Left hindlimb (tissue), 1 donor: ENCODE measurements around the gene AP4M1.
"Not testable (repeated sequence)": the region's sequence is repeated elsewhere in the genome, so short reads cannot be mapped to it uniquely, and the experiment has no call there.

ENCODE experiments used
- DNase-seq: peaks from one replicate; pipeline ENCODE4 v3.0.0-alpha.2; 2018

AP4M1 gene

GRCh38 chr7:100109521-100110163 is 8.2 kb downstream of the AP4M1 start:
- no peak for DNase-seq

- no peak for DNase-seq
Measured at GRCh38 chr7:100111156-100111555, 9.7 kb downstream of the AP4M1 start.

GRCh38 chr7:100111914-100112313 is 10.5 kb downstream of the AP4M1 start:
- DNase-seq: no peak

GRCh38 chr7:100115026-100115425 is 13.6 kb downstream of the AP4M1 start:
- DNase-seq: no peak

- no peak for DNase-seq
Measured at GRCh38 chr7:100118388-100119071, 17.1 kb downstream of the AP4M1 start.

- peak; percentile 96 for DNase-seq
Measured at GRCh38 chr7:100119072-100119969, 17.9 kb downstream of the AP4M1 start, which contains the start of the genes CNPY4 and TAF6. Gene CNPY4, plus strand, starts transcription at chr7:100119634. Its CDS starts 111 bp downstream, at chr7:100119745. Gene TAF6, minus strand, starts transcription at chr7:100119358. Its CDS starts 5,149 bp downstream, at chr7:100114209.

DNA sequence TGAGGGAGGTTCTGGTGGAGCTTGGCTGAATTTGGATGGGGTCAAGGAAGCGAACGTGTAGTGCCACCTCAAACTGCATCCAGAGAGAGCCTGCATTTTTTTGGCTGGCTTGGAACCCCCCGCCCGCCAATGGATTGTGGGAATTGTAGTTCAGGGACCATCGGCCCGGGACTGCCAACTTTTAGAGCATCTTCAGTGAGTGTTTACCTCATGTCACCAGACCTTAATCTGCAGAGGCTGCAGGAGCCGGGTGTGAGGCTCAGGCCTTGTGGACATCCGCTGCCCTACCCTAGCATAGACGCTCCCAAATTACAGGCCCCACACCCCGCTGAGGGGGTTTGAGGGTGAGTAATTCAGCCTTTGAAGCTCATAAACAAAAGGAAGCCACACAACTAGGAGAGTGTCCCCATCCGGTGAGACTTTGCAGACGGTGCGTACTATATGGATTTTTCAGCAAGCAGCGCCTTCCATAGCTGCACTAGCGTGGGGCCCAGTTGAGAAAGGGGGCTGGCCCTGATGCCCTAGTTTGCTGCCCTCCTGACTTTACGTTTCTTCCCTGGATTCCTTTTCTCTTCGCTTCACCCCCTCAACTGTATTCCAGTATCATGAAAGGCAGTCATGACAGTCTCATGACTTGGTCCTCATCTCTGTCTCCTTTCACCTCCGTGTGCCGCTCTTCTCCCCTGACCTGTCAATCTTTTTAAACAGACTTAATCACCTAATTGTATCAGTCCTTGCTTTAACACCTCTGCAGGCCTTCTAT is 18.7 kb downstream of the AP4M1 start:
- DNase-seq: peak; percentile 83

DNA sequence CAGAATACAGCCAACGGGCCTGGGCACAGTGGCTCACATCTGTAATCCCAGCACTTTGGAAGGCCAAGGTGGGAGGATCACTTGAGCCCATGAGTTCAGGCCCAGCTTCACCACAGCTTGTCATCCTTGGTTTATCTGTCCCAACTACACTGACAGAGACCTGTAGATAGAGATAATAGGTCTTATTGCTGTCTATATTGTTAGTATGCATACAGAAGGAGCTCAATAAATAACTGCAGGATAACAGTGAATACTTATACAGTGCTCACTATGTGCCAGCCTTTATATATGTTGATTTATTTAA is 19.2 kb downstream of the AP4M1 start:
- no peak for DNase-seq

DNA sequence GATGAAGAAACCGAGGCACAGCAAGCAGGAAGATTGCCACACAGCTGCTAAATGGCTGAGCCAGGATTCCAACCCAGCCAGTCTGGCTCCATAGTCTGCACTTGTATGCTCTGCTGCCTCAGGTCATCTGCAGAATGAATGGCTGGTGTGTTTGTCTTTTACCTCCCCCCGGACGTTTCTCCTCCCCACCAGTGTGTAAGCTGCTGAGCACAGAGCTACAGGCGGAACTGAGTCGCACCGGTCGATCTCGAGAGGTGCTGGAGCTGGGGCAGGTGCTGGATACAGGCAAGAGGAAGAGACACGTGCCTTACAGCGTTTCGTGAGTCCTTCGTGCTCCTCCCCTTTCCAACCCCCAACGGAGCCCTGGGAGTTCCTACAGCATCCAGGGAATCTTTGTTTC is 20.6 kb downstream of the AP4M1 start:
- DNase-seq: no peak

DNA sequence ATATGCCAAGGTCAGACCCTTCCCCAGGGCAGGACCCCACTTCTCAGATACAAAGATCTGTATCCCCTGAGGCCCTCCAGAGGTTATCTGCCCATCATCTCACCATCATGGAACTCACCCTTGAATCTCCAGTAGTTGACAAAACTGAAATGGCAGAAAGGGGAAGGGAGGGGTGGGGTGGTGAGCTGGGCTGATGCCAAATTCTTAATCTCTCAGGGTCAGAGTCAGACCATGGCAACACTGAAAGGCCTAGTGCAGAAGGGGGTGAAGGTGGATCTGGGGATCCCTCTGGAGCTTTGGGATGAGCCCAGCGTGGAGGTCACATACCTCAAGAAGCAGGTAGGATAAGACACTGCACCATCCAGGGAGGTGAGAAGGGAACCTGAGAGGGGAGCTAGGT is 21.1 kb downstream of the AP4M1 start:
- DNase-seq: no peak

DNA sequence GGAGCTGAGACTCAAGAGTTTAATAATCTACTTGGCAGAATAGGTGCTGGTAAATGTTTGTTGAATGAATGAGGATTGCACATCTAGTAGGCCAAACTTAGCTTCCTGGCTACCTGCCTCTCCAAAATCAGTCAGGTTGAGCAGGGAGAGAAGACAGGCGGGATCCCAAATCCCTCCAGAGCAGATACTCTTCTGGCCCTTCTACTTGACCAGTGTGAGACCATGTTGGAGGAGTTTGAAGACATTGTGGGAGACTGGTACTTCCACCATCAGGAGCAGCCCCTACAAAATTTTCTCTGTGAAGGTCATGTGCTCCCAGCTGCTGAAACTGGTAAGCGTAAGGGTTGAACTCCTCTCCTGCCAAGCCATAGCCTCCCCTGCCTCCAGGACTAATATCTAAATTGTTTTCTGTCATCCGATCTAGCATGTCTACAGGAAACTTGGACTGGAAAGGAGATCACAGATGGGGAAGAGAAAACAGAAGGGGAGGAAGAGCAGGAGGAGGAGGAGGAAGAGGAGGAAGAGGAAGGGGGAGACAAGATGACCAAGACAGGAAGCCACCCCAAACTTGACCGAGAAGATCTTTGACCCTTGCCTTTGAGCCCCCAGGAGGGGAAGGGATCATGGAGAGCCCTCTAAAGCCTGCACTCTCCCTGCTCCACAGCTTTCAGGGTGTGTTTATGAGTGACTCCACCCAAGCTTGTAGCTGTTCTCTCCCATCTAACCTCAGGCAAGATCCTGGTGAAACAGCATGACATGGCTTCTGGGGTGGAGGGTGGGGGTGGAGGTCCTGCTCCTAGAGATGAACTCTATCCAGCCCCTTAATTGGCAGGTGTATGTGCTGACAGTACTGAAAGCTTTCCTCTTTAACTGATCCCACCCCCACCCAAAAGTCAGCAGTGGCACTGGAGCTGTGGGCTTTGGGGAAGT is 23.1 kb downstream of the AP4M1 start:
- no peak for DNase-seq

DNA sequence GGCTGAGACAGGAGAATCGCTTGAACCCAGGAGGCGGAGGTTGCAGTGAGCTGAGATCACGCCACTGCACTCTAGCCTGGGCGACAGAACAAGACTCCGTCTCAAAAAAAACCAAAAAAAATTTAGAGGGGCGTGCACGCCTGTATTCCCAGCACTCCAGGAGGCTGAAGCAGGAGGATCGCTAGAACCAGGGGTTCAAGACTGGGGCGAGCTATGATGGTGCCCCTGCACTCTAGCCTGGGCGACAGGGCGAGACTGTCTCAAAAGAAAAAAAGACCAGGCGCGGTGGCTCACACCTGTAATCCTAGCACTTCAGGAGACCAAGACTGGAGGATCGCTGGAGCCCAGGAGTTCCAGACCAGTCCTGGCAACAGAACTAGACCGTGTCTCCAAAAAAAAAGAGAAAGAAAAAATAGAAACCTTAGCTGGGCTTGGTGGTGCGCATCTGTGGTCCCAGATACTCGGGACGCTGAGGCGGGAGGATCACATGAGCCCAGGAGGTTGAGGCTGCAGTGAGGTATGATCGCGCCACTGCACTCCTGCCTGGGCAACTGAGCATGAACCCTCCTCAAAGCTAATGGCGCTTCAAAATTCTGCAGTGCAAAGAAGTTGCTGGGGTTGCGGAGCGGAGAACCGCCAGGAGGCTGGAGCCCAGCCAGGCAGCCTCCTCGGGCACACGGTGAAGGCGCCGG is 24.9 kb downstream of the AP4M1 start:
- DNase-seq: no peak

DNA sequence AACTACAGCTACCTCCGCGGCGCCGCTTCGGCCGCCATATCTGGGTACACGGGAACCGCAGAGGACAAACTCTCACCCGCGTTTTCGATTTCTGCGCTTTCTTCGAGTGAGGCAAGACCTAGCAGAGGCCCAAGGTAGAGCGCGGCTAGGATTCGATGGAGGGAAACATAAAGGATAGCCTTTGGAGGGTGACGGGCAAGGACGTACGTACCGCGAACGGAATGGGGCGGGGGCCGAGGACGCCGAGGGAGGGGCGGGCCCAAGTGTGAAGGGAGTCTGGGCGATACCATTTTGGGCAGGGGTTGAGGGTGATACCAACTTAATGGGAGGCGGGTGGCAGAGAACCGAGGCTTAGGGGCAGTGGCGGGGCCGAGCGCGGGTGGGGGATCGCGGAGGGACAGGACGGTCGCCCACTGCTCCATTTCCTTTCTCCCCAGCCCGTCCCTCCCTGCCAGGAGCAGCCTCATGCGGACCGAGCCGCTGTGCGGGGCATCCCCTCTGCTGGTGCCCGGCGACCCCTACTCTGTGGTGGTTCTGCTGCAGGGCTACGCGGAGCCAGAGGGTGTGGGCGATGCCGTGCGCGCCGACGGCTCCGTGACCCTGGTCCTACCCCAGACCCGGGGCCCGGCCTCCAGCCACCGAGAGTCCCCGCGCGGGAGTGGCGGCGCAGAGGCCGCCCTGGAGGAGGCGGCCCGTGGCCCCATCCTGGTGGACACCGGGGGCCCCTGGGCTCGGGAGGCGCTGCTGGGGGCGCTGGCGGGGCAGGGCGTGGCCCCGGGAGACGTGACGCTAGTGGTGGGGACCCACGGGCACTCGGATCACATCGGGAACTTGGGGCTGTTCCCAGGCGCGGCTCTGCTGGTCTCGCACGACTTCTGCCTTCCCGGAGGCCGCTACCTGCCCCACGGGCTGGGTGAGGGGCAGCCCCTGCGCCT is 25.8 kb downstream of the AP4M1 start, which contains the start of gene MBLAC1:
TSS of gene MBLAC1 (plus strand) at position 37 of the 935 bp plus-strand sequence. CDS start at position 466, 429 bp downstream.
- peak; percentile 94 for DNase-seq

GRCh38 chr7:100127866-100128636 is 26.6 kb downstream of the AP4M1 start:
- DNase-seq: peak; percentile 57

- no peak for DNase-seq
Measured at GRCh38 chr7:100128637-100128963, 27.2 kb downstream of the AP4M1 start.

- DNase-seq: not testable (repeated sequence)
Measured at GRCh38 chr7:100130220-100130607, 28.8 kb downstream of the AP4M1 start.

DNA sequence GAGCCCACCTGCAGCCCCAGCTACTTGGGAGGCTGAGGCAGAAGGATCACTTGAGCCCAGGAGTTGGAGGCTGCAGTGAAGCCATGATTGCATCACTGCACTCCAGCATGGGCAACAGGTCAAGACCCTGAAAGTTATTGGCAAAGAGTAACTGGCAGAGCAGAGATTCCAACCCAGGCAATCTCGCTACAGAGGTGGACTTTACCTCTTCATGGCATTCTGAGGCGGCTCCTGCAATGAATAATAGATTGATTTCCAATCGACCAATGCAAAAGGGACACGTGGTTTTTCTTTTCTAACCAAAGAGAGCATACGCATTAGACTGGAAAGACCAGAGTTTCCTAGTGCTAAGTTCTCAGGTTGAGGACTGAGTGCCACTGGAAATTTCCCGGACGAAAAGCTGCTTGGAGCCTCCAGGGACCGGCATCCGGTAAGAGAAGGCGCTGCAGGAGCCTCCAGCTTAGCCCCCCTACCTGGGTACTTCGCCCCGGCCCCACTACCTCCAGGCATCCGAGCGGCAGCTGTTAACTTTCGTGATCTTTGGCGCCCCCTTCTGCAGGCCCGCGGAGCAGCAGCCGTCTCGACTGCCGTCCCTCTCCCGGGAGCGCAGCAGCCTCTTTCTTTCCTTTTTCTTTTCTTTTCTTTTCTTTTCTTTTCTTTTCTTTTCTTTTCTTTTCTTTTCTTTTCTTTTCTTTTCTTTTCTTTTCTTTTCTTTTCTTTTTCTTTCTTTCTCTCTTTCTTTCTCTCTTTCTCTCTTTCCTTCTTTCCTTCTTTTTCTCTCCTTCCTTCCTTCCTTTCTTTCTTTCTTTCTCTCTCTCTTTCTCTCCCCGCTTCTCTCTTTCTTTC is 29.4 kb downstream of the AP4M1 start:
- peak; percentile 77 for DNase-seq

- DNase-seq: no peak
Measured at GRCh38 chr7:100132126-100132525, 30.7 kb downstream of the AP4M1 start.
